Activated CD8-positive, alpha-beta memory T cell treated with anti-CD3 and anti-CD28 coated beads for 48 hours (primary cell): ENCODE data around the gene OR1A2.
"Not testable (repeated sequence)": the region's sequence is repeated elsewhere in the genome, so short reads cannot be mapped to it uniquely, and the experiment has no call there.

Experiments
- DNase-seq, 3 experiments: peaks; one replicate each; pipeline ENCODE4 v3.0.0-alpha.2; 2020; ENCODE audit warnings: low read depth in 2 of 3, low spot score in 2 of 3

OR1A2 gene

GRCh38 chr17:3197219-3197618 lies at the start of gene OR1A2:
Gene OR1A2 (plus strand): TSS chr17:3197519. CDS start chr17:3197519, 0 bp downstream.
- DNase-seq: no peak

- no peak for DNase-seq
Measured at GRCh38 chr17:3157218-3157617, 40.1 kb upstream of the OR1A2 start.

GRCh38 chr17:3167574-3167973 lies 29.7 kb upstream of the OR1A2 start:
- no peak for DNase-seq

- no peak for DNase-seq
Measured at GRCh38 chr17:3189961-3190360, 7.4 kb upstream of the OR1A2 start.

- no peak for DNase-seq
Measured at GRCh38 chr17:3207367-3207766, 10.0 kb downstream of the OR1A2 start, which contains the start of gene OR1A1. Gene OR1A1 (plus strand): TSS chr17:3207667. CDS start chr17:3215621, 7,954 bp downstream.

- no peak for DNase-seq
Measured at GRCh38 chr17:3208484-3208883, 11.2 kb downstream of the OR1A2 start.

GRCh38 chr17:3213001-3213400 lies 15.7 kb downstream of the OR1A2 start:
- no peak for DNase-seq

- DNase-seq: no peak
Measured at GRCh38 chr17:3213587-3213986, 16.3 kb downstream of the OR1A2 start.

- not testable (repeated sequence) for DNase-seq
Measured at GRCh38 chr17:3219978-3220377, 22.7 kb downstream of the OR1A2 start.

- no peak for DNase-seq
Measured at GRCh38 chr17:3221850-3222249, 24.5 kb downstream of the OR1A2 start.

- DNase-seq: no peak
Measured at GRCh38 chr17:3222505-3222904, 25.2 kb downstream of the OR1A2 start.

- DNase-seq: not testable (repeated sequence)
Measured at GRCh38 chr17:3224721-3225352, 27.5 kb downstream of the OR1A2 start.

- not testable (repeated sequence) for DNase-seq
Measured at GRCh38 chr17:3232300-3232699, 35.0 kb downstream of the OR1A2 start.

GRCh38 chr17:3238685-3239084 lies 41.4 kb downstream of the OR1A2 start:
- not testable (repeated sequence) for DNase-seq

- not testable (repeated sequence) for DNase-seq
Measured at GRCh38 chr17:3241044-3241443, 43.7 kb downstream of the OR1A2 start.

- DNase-seq: not testable (repeated sequence)
Measured at GRCh38 chr17:3244841-3245240, 47.5 kb downstream of the OR1A2 start.
